Thoracic aorta (tissue), 2 donors: Measurements from ENCODE around the gene EIF2AK3. TPM values are rescaled to one million over a fixed set of nuclear protein-coding genes. Genes with fewer than 3 reads are reported as not detected.
A peak's percentile ranks its signal among the peaks of the same experiment; 100 is the strongest.

Source experiments
- ATAC-seq: fragments of 150-250 bp; one replicate; pipeline ENCODE4 v1.8.0; 2017; ENCODE audit warnings: low read depth; ENCODE audit not compliant: insufficient number of reproducible peaks, low FRiP score
- DNase-seq: peaks from one replicate; pipeline ENCODE4 v3.0.0-alpha.2; 2020; ENCODE audit warnings: low spot score
- H3K27ac ChIP-seq, 2 donors: fragments of 200-600 bp; sonication (generic); 1 replicate in 1 of 2; 2 replicates in 1 of 2; pipeline ENCODE4 v1.5.1; 2016; ENCODE audit warnings: mild to moderate bottlenecking in 2 of 2, moderate library complexity in 2 of 2
- H3K27me3 ChIP-seq: fragments of 200-600 bp; sonication (generic); replicated peaks from 2 replicates; pipeline ENCODE4 v1.6.0; 2016; ENCODE audit warnings: mild to moderate bottlenecking; ENCODE audit not compliant: insufficient read depth
- H3K36me3 ChIP-seq: fragments of 200-600 bp; sonication (generic); one replicate; pipeline ENCODE4 v1.5.1; 2016
- H3K4me1 ChIP-seq, 2 donors: fragments of 200-600 bp; sonication (generic); 1 replicate in 1 of 2; 2 replicates in 1 of 2; pipeline versions ENCODE4 v1.5.1 to v1.6.0; 2016; ENCODE audit warnings: low read depth in 2 of 2, mild to moderate bottlenecking in 1 of 2; ENCODE audit not compliant: control insufficient read depth in 1 of 2
- H3K4me3 ChIP-seq: fragments of 200-600 bp; sonication (generic); 2 replicates; pipeline ENCODE4 v1.5.1; 2016; ENCODE audit warnings: mild to moderate bottlenecking
- H3K9me3 ChIP-seq: fragments of 200-600 bp; sonication (generic); 2 replicates; pipeline ENCODE4 v1.5.1; 2016
- CTCF ChIP-seq: fragments of 200-600 bp; sonication (generic); IDR thresholded peaks from one replicate; pipeline ENCODE4 v1.5.1; 2019; ENCODE audit warnings: antibody characterized with exemption
- total RNA-seq, 2 donors: library from RNA; depleted of rRNA; stranded (reverse); fragments of >200 nt; gene quantifications; one replicate each; pipeline versions ENCODE4 v1.1.0 to v1.2.3, GENCODE V29; 2016

EIF2AK3 gene
- total RNA-seq, 2 donors from 2014 or later: 23.8 to 33.6 TPM

DNA sequence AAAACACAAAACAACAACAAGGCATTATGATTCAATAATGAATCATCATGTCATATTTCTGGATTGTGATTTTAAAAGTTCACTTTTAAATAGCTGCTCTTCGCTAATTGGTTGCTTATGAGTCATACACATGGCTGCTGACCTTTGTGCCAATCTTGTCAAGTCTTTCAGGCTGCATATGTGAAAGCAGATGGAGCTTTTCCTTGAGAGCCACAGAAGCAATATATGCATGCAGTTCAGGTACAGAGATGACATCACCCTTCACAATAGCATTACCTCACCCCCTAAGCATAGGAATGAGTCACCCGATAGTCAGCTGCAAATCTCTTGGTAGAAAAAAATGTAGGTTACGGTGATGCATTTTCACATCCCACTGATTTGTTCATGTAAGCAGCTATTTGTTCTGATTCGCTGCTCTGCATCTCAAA, 27.2 kb downstream of the EIF2AK3 start:
- no peaks in the 10 kb centered on the region for H3K9me3 ChIP-seq
- H3K36me3 ChIP-seq: no peaks in the 10 kb centered on the region
- no peak for DNase-seq
- H3K4me3 ChIP-seq: peak overlapping the region; percentile 1
- no peaks in the 10 kb centered on the region for H3K27me3 ChIP-seq
- H3K27ac ChIP-seq: peak overlapping the region; percentile 40 to 52
- ATAC-seq: peak; percentile 81
- no peak for TF ChIP-seq CTCF
- H3K4me1 ChIP-seq: peaks cover 28 to 38% of the 10 kb centered on the region in 2 donors

DNA sequence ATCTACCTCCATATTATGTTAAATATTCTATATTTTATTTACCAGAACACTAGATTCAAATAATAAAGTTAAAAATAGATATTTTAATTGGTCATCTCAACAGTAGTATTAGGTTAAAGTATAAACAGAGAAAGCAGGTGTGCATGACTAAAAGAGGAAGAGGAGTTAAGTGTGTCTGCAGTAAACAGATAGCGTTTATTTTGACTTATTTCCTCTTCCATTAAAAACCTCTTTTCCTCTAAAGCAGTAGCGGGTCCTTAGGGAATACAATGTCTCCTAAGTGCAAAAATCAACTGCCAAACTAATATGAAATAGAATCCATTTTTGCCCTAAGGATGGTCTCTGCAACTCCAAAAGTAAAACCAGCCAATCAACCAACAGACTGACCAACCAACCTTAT, 27.7 kb downstream of the EIF2AK3 start:
- peak overlapping the region; percentile 1 for H3K4me3 ChIP-seq
- no peaks in the 10 kb centered on the region for H3K27me3 ChIP-seq
- TF ChIP-seq CTCF: no peak
- no peaks in the 10 kb centered on the region for H3K36me3 ChIP-seq
- no peak for ATAC-seq
- H3K9me3 ChIP-seq: no peaks in the 10 kb centered on the region
- peaks cover 28 to 38% of the 10 kb centered on the region in 2 donors for H3K4me1 ChIP-seq
- DNase-seq: no peak
- H3K27ac ChIP-seq: peak overlapping the region; percentile 40 to 52

- H3K27ac ChIP-seq: no peak overlapping the region
- no peak for ATAC-seq
- H3K9me3 ChIP-seq: no peaks in the 10 kb centered on the region
- no peaks in the 10 kb centered on the region for H3K27me3 ChIP-seq
- no peak for TF ChIP-seq CTCF
- no peak for DNase-seq
- no peaks in the 10 kb centered on the region for H3K36me3 ChIP-seq
- H3K4me1 ChIP-seq: peaks cover 13 to 31% of the 10 kb centered on the region in 2 donors
- H3K4me3 ChIP-seq: no peak overlapping the region
These were observed 30.1 kb downstream of the EIF2AK3 start for GRCh38 chr2:88597168-88597567.

- peaks cover 10 to 22% of the 10 kb centered on the region in 2 donors for H3K4me1 ChIP-seq
- H3K4me3 ChIP-seq: no peak overlapping the region
- no peaks in the 10 kb centered on the region for H3K27me3 ChIP-seq
- no peaks in the 10 kb centered on the region for H3K9me3 ChIP-seq
- ATAC-seq: no peak
- DNase-seq: no peak
- no peaks in the 10 kb centered on the region for H3K36me3 ChIP-seq
- no peak for TF ChIP-seq CTCF
- no peak overlapping the region for H3K27ac ChIP-seq
These were observed 31.0 kb downstream of the EIF2AK3 start for GRCh38 chr2:88596141-88596830.

- ATAC-seq: no peak
- Histone ChIP-seq H3K9me3 (no peaks in the 10 kb centered on the region), H3K36me3 (peaks cover 18% of the 10 kb centered on the region), H3K27me3 (no peaks in the 10 kb centered on the region), H3K4me1 (no peaks in the 10 kb centered on the region), H3K27ac (no peak overlapping the region), H3K4me3 (no peak overlapping the region)
- no peak for DNase-seq
- TF ChIP-seq CTCF: no peak
These were observed 35.6 kb downstream of the EIF2AK3 start for GRCh38 chr2:88591698-88592097.
